Neural cell (in vitro differentiated cells): ENCODE data around the gene FBXL20. TPM values are rescaled to one million over a fixed set of nuclear protein-coding genes. Genes with fewer than 3 reads are reported as not detected.
"Not testable (repeated sequence)": the region's sequence is repeated elsewhere in the genome, so short reads cannot be mapped to it uniquely, and the experiment has no call there.

Experiments
- H2AFZ ChIP-seq: fragments of 200-600, 300-800 bp; sonication (generic), shearing (Covaris generic); 2 replicates; pipeline ENCODE4 v1.6.0; 2014; ENCODE audit warnings: low read depth, mild to moderate bottlenecking, antibody characterized with exemption, low read length, moderate library complexity
- H3F3A ChIP-seq: fragments of 200-600 bp; shearing (Covaris generic); 2 replicates; pipeline ENCODE4 v1.6.1; 2016; ENCODE audit warnings: mild to moderate bottlenecking, moderate library complexity, mixed read lengths, antibody characterized with exemption, low read length; ENCODE audit not compliant: insufficient read depth, poor library complexity, severe bottlenecking
- H3K27ac ChIP-seq: fragments of 200-600, 300-800 bp; sonication (generic), shearing (Covaris generic); 2 replicates; pipeline ENCODE4 v1.5.1; 2014; ENCODE audit warnings: mild to moderate bottlenecking, low read length, moderate library complexity
- H3K27me3 ChIP-seq: fragments of 300-800, 200-600 bp; sonication (generic), shearing (Covaris generic); 2 replicates; pipeline ENCODE4 v1.6.0; 2014; ENCODE audit warnings: mild to moderate bottlenecking, low read depth, low read length, moderate library complexity; ENCODE audit not compliant: insufficient read depth
- H3K36me3 ChIP-seq: fragments of 300-800, 200-600 bp; sonication (generic), shearing (Covaris generic); 2 replicates; pipeline ENCODE4 v1.5.1; 2014; ENCODE audit warnings: mild to moderate bottlenecking, antibody characterized with exemption, low read length, moderate library complexity; ENCODE audit not compliant: insufficient read depth
- H3K4me2 ChIP-seq: fragments of 300-800, 200-600 bp; sonication (generic), shearing (Covaris generic); 2 replicates; pipeline ENCODE4 v1.6.0; 2014; ENCODE audit warnings: mild to moderate bottlenecking, low read length
- H3K4me3 ChIP-seq: fragments of 300-800, 200-600 bp; sonication (generic), shearing (Covaris generic); 2 replicates; pipeline ENCODE4 v1.5.1; 2014; ENCODE audit warnings: mild to moderate bottlenecking, low read length, moderate library complexity
- H3K79me2 ChIP-seq: fragments of 200-600 bp; shearing (Covaris generic); replicated peaks from 2 replicates; pipeline ENCODE4 v1.6.0; 2014; ENCODE audit warnings: mild to moderate bottlenecking, low read length, moderate library complexity; ENCODE audit not compliant: insufficient read depth
- H3K9ac ChIP-seq: fragments of 300-800, 200-600 bp; sonication (generic), shearing (Covaris generic); 2 replicates; pipeline ENCODE4 v1.6.1; 2016; ENCODE audit warnings: mild to moderate bottlenecking, low read length, mixed read lengths
- H3K9me2 ChIP-seq: fragments of 200-600 bp; shearing (Covaris generic); 2 replicates; pipeline ENCODE4 v1.6.1; 2016; ENCODE audit warnings: mild to moderate bottlenecking, low read length, mixed read lengths; ENCODE audit not compliant: insufficient read depth
- H3K9me3 ChIP-seq: fragments of 200-600, 300-800 bp; sonication (generic), shearing (Covaris generic); 2 replicates; pipeline ENCODE4 v1.6.1; 2016; ENCODE audit warnings: mild to moderate bottlenecking, mixed run types, low read length, moderate library complexity, mixed read lengths
- H4K20me1 ChIP-seq: fragments of 200-600 bp; shearing (Covaris generic); 2 replicates; pipeline ENCODE4 v1.6.1; 2016; ENCODE audit warnings: mild to moderate bottlenecking, mixed run types; ENCODE audit not compliant: insufficient read depth
- EP300 ChIP-seq: fragments of 450-650 bp; conservative IDR thresholded peaks from 2 replicates; pipeline ENCODE4 v1.6.1; 2014; ENCODE audit warnings: antibody characterized with exemption, mild to moderate bottlenecking, moderate library complexity; ENCODE audit not compliant: poor library complexity, severe bottlenecking
- EZH2 ChIP-seq: fragments of 200-600, 300-800 bp; shearing (Covaris generic), sonication (generic); IDR thresholded peaks from 2 replicates; pipeline ENCODE4 v1.6.1; 2014; ENCODE audit warnings: antibody characterized with exemption, low read length, borderline replicate concordance, mild to moderate bottlenecking; ENCODE audit not compliant: insufficient read depth, poor library complexity, severe bottlenecking
- MXI1 ChIP-seq: fragments of 450-650 bp; conservative IDR thresholded peaks from 2 replicates; pipeline ENCODE4 v1.6.1; 2014; ENCODE audit warnings: antibody characterized with exemption, mild to moderate bottlenecking; ENCODE audit not compliant: poor library complexity, severe bottlenecking
- POLR2AphosphoS5 ChIP-seq: IDR thresholded peaks from 2 replicates; pipeline ENCODE4 v1.6.1; 2012
- RAD21 ChIP-seq: fragments of 450-650 bp; conservative IDR thresholded peaks from 2 replicates; pipeline ENCODE4 v1.6.1; 2014; ENCODE audit warnings: antibody characterized with exemption, mild to moderate bottlenecking, moderate library complexity
- SMC3 ChIP-seq: fragments of 450-650 bp; conservative IDR thresholded peaks from 2 replicates; pipeline ENCODE4 v1.6.1; 2014; ENCODE audit warnings: antibody characterized with exemption, mild to moderate bottlenecking, moderate library complexity; ENCODE audit not compliant: poor library complexity
- TAF1 ChIP-seq: IDR thresholded peaks from 2 replicates; pipeline ENCODE4 v1.6.1; 2012; ENCODE audit warnings: low read depth
- polyA plus RNA-seq: library from polyadenylated mRNA; depleted of rRNA; stranded (reverse); fragments of >200 nt; gene quantifications from 2 replicates; pipeline ENCODE4 v1.2.3, GENCODE V29; 2014
- TF ChIP-seq, protein P1 (sequence below): fragments of 450-650 bp; IDR thresholded peaks from 2 replicates; pipeline ENCODE4 v1.5.1; 2014; ENCODE audit warnings: antibody characterized with exemption, mild to moderate bottlenecking, moderate library complexity; ENCODE audit not compliant: poor library complexity, severe bottlenecking
- TF ChIP-seq, protein P2 (sequence below): IDR thresholded peaks from 2 replicates; pipeline ENCODE4 v1.6.1; 2012; ENCODE audit warnings: borderline replicate concordance

The FBXL20 gene
- polyA plus RNA-seq, 1 donor from 2014 or later: 12.0 TPM

GRCh38 chr17:39283098-39283497 lies 118.3 kb downstream of the FBXL20 start:
- Histone ChIP-seq H3K36me3 (peaks cover 5% of the 10 kb centered on the region), H4K20me1 (no peaks in the 10 kb centered on the region), H3K27me3 (no peaks in the 10 kb centered on the region), H3F3A (no peaks in the 10 kb centered on the region), H3K27ac (no peak overlapping the region), H3K9ac (no peak overlapping the region), H3K4me2 (no peak overlapping the region), H3K4me3 (no peak overlapping the region), H3K79me2 (no peaks in the 10 kb centered on the region), H3K9me3 (no peaks in the 10 kb centered on the region), H3K9me2 (no peaks in the 10 kb centered on the region), H2AFZ (no peak overlapping the region)
- TF ChIP-seq POLR2AphosphoS5 (no peak), RAD21 (no peak), EP300 (no peak), SMC3 (no peak), MXI1 (no peak), TAF1 (no peak), EZH2 (no peak)
- TF ChIP-seq, protein P1, sequence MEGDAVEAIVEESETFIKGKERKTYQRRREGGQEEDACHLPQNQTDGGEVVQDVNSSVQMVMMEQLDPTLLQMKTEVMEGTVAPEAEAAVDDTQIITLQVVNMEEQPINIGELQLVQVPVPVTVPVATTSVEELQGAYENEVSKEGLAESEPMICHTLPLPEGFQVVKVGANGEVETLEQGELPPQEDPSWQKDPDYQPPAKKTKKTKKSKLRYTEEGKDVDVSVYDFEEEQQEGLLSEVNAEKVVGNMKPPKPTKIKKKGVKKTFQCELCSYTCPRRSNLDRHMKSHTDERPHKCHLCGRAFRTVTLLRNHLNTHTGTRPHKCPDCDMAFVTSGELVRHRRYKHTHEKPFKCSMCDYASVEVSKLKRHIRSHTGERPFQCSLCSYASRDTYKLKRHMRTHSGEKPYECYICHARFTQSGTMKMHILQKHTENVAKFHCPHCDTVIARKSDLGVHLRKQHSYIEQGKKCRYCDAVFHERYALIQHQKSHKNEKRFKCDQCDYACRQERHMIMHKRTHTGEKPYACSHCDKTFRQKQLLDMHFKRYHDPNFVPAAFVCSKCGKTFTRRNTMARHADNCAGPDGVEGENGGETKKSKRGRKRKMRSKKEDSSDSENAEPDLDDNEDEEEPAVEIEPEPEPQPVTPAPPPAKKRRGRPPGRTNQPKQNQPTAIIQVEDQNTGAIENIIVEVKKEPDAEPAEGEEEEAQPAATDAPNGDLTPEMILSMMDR: no peak
- TF ChIP-seq, protein P2, sequence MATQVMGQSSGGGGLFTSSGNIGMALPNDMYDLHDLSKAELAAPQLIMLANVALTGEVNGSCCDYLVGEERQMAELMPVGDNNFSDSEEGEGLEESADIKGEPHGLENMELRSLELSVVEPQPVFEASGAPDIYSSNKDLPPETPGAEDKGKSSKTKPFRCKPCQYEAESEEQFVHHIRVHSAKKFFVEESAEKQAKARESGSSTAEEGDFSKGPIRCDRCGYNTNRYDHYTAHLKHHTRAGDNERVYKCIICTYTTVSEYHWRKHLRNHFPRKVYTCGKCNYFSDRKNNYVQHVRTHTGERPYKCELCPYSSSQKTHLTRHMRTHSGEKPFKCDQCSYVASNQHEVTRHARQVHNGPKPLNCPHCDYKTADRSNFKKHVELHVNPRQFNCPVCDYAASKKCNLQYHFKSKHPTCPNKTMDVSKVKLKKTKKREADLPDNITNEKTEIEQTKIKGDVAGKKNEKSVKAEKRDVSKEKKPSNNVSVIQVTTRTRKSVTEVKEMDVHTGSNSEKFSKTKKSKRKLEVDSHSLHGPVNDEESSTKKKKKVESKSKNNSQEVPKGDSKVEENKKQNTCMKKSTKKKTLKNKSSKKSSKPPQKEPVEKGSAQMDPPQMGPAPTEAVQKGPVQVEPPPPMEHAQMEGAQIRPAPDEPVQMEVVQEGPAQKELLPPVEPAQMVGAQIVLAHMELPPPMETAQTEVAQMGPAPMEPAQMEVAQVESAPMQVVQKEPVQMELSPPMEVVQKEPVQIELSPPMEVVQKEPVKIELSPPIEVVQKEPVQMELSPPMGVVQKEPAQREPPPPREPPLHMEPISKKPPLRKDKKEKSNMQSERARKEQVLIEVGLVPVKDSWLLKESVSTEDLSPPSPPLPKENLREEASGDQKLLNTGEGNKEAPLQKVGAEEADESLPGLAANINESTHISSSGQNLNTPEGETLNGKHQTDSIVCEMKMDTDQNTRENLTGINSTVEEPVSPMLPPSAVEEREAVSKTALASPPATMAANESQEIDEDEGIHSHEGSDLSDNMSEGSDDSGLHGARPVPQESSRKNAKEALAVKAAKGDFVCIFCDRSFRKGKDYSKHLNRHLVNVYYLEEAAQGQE: no peak

DNA sequence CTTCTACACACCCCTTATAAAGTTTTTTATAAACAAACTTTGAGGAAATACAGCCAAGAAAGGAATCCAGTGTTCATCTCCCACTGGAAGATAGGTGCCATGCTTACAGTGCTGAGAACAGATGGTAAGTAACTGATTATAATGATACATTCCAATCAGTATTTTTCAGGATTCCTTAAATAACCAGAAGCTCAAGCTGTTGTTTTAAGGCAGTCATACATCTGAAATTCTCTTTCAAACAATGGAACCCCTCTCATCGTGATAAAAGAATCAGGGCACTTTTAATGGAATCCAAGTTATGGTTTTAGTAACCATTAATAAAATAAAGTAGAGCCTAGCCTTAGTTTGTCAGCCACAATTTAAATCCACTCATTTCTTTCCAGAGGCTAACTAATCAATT lies 119.6 kb downstream of the FBXL20 start:
- Histone ChIP-seq H3K9me2 (no peaks in the 10 kb centered on the region), H3K79me2 (no peaks in the 10 kb centered on the region), H3K27me3 (no peaks in the 10 kb centered on the region), H2AFZ (no peak overlapping the region), H3K9ac (no peak overlapping the region), H4K20me1 (no peaks in the 10 kb centered on the region), H3K4me3 (no peak overlapping the region), H3K4me2 (no peak overlapping the region), H3F3A (no peaks in the 10 kb centered on the region), H3K36me3 (peaks cover 5% of the 10 kb centered on the region), H3K27ac (no peak overlapping the region), H3K9me3 (no peaks in the 10 kb centered on the region)
- no peak for TF ChIP-seq EZH2

GRCh38 chr17:39278246-39278645 lies 123.2 kb downstream of the FBXL20 start:
- H3K9me2 ChIP-seq, H3K27ac ChIP-seq, H4K20me1 ChIP-seq, H3K9me3 ChIP-seq, H3K36me3 ChIP-seq, H3K79me2 ChIP-seq, H3K27me3 ChIP-seq, H3K4me2 ChIP-seq, H2AFZ ChIP-seq, H3F3A ChIP-seq, H3K4me3 ChIP-seq, H3K9ac ChIP-seq: not testable (repeated sequence)
